22Rv1 (cell line): ENCODE data around the gene CEBPZ.

Experiments used
- H3K27ac ChIP-seq: fragments of 450-650 bp; 2 replicates; pipeline ENCODE4 v1.5.1; 2017
- ZFX ChIP-seq: fragments of 450-650 bp; IDR thresholded peaks from 2 replicates; pipeline ENCODE4 v1.6.1; 2017; ENCODE audit warnings: antibody characterized with exemption, borderline replicate concordance
- TF ChIP-seq, protein P1 (sequence below): fragments of 450-650 bp; IDR thresholded peaks from 2 replicates; pipeline ENCODE4 v1.5.1; 2017; ENCODE audit warnings: mild to moderate bottlenecking

The CEBPZ gene

GRCh38 chr2:37263839-37264238 is 32.4 kb upstream of the CEBPZ start:
- H3K27ac ChIP-seq, result no peak overlapping the region
- TF ChIP-seq ZFX, result no peak
- TF ChIP-seq, protein P1, sequence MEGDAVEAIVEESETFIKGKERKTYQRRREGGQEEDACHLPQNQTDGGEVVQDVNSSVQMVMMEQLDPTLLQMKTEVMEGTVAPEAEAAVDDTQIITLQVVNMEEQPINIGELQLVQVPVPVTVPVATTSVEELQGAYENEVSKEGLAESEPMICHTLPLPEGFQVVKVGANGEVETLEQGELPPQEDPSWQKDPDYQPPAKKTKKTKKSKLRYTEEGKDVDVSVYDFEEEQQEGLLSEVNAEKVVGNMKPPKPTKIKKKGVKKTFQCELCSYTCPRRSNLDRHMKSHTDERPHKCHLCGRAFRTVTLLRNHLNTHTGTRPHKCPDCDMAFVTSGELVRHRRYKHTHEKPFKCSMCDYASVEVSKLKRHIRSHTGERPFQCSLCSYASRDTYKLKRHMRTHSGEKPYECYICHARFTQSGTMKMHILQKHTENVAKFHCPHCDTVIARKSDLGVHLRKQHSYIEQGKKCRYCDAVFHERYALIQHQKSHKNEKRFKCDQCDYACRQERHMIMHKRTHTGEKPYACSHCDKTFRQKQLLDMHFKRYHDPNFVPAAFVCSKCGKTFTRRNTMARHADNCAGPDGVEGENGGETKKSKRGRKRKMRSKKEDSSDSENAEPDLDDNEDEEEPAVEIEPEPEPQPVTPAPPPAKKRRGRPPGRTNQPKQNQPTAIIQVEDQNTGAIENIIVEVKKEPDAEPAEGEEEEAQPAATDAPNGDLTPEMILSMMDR, result no peak

- TF ChIP-seq, protein P1, result no peak
- no peak for TF ChIP-seq ZFX
- H3K27ac ChIP-seq, result no peak overlapping the region
Measured at GRCh38 chr2:37262522-37262921, 31.1 kb upstream of the CEBPZ start.

- H3K27ac ChIP-seq, result no peak overlapping the region
- TF ChIP-seq, protein P1, result no peak
- TF ChIP-seq ZFX, result no peak
Measured at GRCh38 chr2:37250869-37251740, 19.7 kb upstream of the CEBPZ start.

- TF ChIP-seq ZFX, result no peak
- H3K27ac ChIP-seq, result no peak overlapping the region
Measured at GRCh38 chr2:37246205-37246604, 14.8 kb upstream of the CEBPZ start.

- no peak overlapping the region for H3K27ac ChIP-seq
- TF ChIP-seq, protein P1, result no peak
- no peak for TF ChIP-seq ZFX
Measured at GRCh38 chr2:37244755-37245154, 13.4 kb upstream of the CEBPZ start.

DNA sequence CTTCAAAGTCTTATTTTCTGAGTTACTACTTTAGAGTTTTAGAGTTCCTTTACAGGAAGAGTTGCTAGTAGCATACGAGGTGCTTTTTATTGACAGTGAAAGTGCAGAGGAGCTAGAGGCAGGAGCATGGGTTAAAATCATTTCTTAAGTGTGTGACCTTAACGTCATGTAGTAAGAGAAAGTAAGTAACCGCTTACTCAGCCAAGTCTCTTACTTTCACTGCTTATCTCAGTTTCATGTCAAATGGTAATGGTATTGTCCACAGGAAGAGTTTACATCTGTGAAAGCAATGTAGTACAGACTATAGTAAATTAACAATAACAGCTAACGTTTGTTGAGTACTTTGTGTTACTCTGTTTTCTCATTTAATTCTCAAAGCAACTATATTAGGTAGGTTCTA is 12.6 kb upstream of the CEBPZ start:
- H3K27ac ChIP-seq, result no peak overlapping the region
- TF ChIP-seq, protein P1, result no peak
- TF ChIP-seq ZFX, result no peak

DNA sequence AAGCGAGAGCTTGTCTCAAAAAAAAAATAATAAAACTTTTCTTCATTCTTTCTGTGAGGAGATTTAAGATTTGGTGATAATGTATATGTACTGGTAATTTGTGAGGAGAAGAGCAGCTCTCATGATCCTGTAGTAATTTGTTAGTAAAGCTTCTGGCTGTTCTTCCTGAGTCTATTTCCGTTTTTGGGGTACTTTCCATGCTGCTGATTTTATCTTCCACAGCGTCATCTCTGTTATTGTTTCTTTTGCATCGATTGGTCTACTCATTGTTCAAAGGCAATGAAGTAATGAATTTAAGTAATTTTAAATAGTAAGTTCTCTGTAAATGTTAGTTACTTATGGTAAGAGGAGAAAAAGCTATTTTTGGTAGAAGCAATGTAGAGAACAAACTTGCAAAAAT is 12.0 kb upstream of the CEBPZ start:
- TF ChIP-seq ZFX, result no peak
- TF ChIP-seq, protein P1, result no peak
- H3K27ac ChIP-seq, result no peak overlapping the region
